Activated naive CD4-positive, alpha-beta T cell treated with anti-CD3 and anti-CD28 coated beads, Interleukin-2, amount 10 ng/mL, durations not matched to agents 7 days and 5 days (primary cell): Measurements from ENCODE around the gene BORCS5.
"Not testable (repeated sequence)": the region's sequence is repeated elsewhere in the genome, so short reads cannot be mapped to it uniquely, and the experiment has no call there.

Experiments used
- CTCF ChIA-PET: fragments of 350-600 bp; sonication (Branson Sonifier 250); formaldehyde crosslinking; loops from one replicate; lab custom pipeline; 2021; ENCODE audit warnings: antibody characterized with exemption; lab: Charles Lee
- DNase-seq: peaks from one replicate; pipeline ENCODE4 v3.0.0-alpha.2; 2020
- H3K27ac Mint-ChIP-seq: one replicate; pipeline ENCODE4 v1.8.0; 2021; ENCODE audit warnings: mild to moderate bottlenecking, moderate library complexity, mixed read lengths
- H3K27me3 Mint-ChIP-seq: one replicate; pipeline ENCODE4 v1.8.0; 2021; ENCODE audit warnings: mild to moderate bottlenecking, mixed read lengths
- H3K36me3 Mint-ChIP-seq: one replicate; pipeline ENCODE4 v1.8.0; 2021; ENCODE audit warnings: mixed read lengths
- H3K4me1 Mint-ChIP-seq: one replicate; pipeline ENCODE4 v1.8.0; 2021; ENCODE audit warnings: mixed read lengths
- H3K4me3 Mint-ChIP-seq: one replicate; pipeline ENCODE4 v1.8.0; 2021; ENCODE audit warnings: mild to moderate bottlenecking, moderate library complexity, mixed read lengths
- H3K9me3 Mint-ChIP-seq: one replicate; pipeline ENCODE4 v1.8.0; 2021; ENCODE audit warnings: mixed read lengths

BORCS5 gene

DNA sequence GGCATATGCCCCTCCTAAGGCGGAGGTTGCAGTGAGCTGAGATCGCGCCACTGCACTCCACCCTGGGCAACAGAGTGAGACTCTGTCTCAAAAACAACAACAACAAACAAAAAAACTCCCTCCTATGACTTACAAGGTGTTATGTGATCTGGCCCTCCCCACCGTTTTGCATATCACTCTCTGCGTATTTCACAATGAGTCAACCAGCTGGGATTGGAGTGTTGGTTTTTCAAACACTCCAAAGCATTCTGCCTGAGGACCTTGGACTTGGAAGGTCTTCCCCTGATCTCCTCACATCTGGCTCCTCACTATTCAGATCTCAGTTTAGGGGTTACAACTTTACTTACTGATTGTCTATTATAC is 20.8 kb upstream of the BORCS5 start:
- CTCF ChIA-PET: interaction anchor here (0.7 to 1.5 kb wide), 5 partner anchors 13 to 746 kb away, joined by 3 to 5 read pairs (median 3); partner anchors contain the start of gene MANSC1
- H3K27me3 Mint-ChIP-seq: peaks cover 15% of the 10 kb centered on the region
- peaks cover 31% of the 10 kb centered on the region for H3K4me1 Mint-ChIP-seq
- no peaks in the 10 kb centered on the region for H3K9me3 Mint-ChIP-seq
- no peak for DNase-seq
- no peak overlapping the region for H3K4me3 Mint-ChIP-seq
- no peaks in the 10 kb centered on the region for H3K36me3 Mint-ChIP-seq
- no peak overlapping the region for H3K27ac Mint-ChIP-seq

GRCh38 chr12:12336511-12336910 is 20.4 kb upstream of the BORCS5 start:
- Mint-ChIP-seq H3K27me3 (peaks cover 11% of the 10 kb centered on the region), H3K4me3 (no peak overlapping the region), H3K27ac (no peak overlapping the region), H3K4me1 (peaks cover 31% of the 10 kb centered on the region), H3K36me3 (no peaks in the 10 kb centered on the region), H3K9me3 (no peaks in the 10 kb centered on the region)
- DNase-seq: no peak
- CTCF ChIA-PET: interaction anchor here (0.7 to 1.5 kb wide), 6 partner anchors 12 to 747 kb away, joined by 3 to 5 read pairs (median 4); partner anchors contain the start of gene MANSC1

DNA sequence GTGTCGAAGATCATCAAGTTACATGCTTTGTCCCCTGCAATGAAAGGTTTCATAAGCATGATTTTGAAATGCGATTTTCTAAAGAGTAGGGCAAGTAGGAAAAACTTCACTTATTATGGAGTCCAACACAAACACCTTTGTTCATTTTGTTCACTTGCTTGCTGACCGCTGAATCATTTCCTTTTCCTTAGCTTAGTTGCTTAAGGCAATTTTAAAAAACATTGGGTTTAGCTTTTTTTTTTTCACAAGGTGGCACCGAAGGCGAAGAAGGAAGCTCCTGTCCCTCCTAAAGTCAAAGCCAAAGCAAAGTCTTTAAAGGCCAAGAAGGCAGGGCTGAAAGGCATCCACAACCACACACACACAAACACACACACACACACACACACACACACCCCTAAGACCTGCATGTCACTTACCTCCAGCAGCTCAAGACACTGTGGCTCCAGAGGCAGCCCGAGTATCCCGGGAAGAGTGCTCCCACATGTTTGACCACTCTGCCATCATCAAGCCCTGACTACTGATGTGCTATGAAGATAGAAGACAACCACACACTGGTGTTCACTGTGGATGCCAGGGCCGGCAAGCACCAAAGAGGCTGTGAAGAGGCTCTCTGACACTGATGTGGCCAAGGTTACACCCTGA is 18.2 kb upstream of the BORCS5 start:
- Mint-ChIP-seq H3K36me3 (no peaks in the 10 kb centered on the region), H3K4me1 (peaks cover 28% of the 10 kb centered on the region), H3K4me3 (no peak overlapping the region), H3K9me3 (no peaks in the 10 kb centered on the region), H3K27me3 (no peaks in the 10 kb centered on the region), H3K27ac (no peak overlapping the region)
- CTCF ChIA-PET: interaction anchor here (0.7 kb wide), 1 partner anchor 1708 kb away, joined by 3 read pairs; no protein-coding TSS in a partner anchor
- DNase-seq: no peak

GRCh38 chr12:12349711-12350665 is 6.9 kb upstream of the BORCS5 start, which contains the start of gene MANSC1:
MANSC1 (minus strand) TSS chr12:12350242; CDS start chr12:12343314, 6,928 bp downstream.
- peak within 1 kb of the TSS; percentile 69 for H3K4me3 Mint-ChIP-seq
- CTCF ChIA-PET: interaction anchor here (0.5 to 3.7 kb wide), 5 partner anchors 8 to 185 kb away, joined by 3 to 18 read pairs (median 5); partner anchors contain the start of gene BORCS5
- H3K4me1 Mint-ChIP-seq: peaks cover 37% of the 10 kb centered on the region
- peak within 1 kb of the TSS; percentile 59 for H3K27ac Mint-ChIP-seq
- peak; percentile 73 for DNase-seq
- H3K27me3 Mint-ChIP-seq: no peaks in the 10 kb centered on the region
- no peaks in the 10 kb centered on the region for H3K36me3 Mint-ChIP-seq
- no peaks in the 10 kb centered on the region for H3K9me3 Mint-ChIP-seq

- Mint-ChIP-seq H3K27me3 (no peaks in the 10 kb centered on the region), H3K27ac (peak overlapping the region; percentile 19), H3K36me3 (no peaks in the 10 kb centered on the region), H3K9me3 (no peaks in the 10 kb centered on the region), H3K4me3 (peak overlapping the region; percentile 69), H3K4me1 (peaks cover 45% of the 10 kb centered on the region)
- no peak for DNase-seq
- CTCF ChIA-PET: interaction anchor here (0.6 to 3.7 kb wide), 3 partner anchors 10 to 21 kb away, joined by 3 to 18 read pairs (median 3); no protein-coding TSS in a partner anchor
These were observed 5.9 kb upstream of the BORCS5 start for GRCh38 chr12:12350868-12351463.

- not testable (repeated sequence) for H3K27me3 Mint-ChIP-seq, H3K4me3 Mint-ChIP-seq, H3K9me3 Mint-ChIP-seq, H3K36me3 Mint-ChIP-seq, DNase-seq, H3K27ac Mint-ChIP-seq
- CTCF ChIA-PET: interaction anchor here (0.6 to 3.7 kb wide), 4 partner anchors 9 to 434 kb away, joined by 3 to 18 read pairs (median 4); partner anchors contain the start of gene APOLD1
- H3K4me1 Mint-ChIP-seq: peaks cover 51% of the 10 kb centered on the region
These were observed 5.3 kb upstream of the BORCS5 start for GRCh38 chr12:12351468-12352185.

- Mint-ChIP-seq H3K36me3 (peaks cover 2% of the 10 kb centered on the region), H3K4me3 (no peak overlapping the region), H3K9me3 (no peaks in the 10 kb centered on the region), H3K27me3 (no peaks in the 10 kb centered on the region), H3K4me1 (peaks cover 51% of the 10 kb centered on the region), H3K27ac (no peak overlapping the region)
- DNase-seq: no peak
- CTCF ChIA-PET: no interaction called here
These were observed 3.6 kb upstream of the BORCS5 start for GRCh38 chr12:12353276-12353675.

DNA sequence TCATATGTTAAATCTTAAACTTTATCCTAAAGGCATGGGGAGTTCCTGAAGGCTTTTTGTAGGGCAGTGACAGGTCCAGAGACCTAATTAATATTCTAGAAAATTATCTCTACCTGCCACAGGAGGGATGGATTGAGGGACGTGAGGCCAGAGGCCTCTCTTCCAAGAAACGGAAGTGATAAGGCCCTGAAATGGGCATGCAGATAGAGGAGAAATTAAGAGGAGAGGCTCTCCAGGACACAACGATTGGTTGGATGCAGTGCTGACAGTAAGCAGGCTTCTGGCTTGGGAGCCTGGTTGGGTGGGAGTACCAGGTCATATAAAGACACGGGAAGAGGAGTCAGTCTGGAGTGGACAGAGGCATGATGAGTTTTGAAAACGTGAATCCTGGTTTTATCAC is 3.1 kb upstream of the BORCS5 start:
- DNase-seq: no peak
- no peaks in the 10 kb centered on the region for H3K27me3 Mint-ChIP-seq
- H3K4me1 Mint-ChIP-seq: peaks cover 55% of the 10 kb centered on the region
- CTCF ChIA-PET: no interaction called here
- peak overlapping the region; percentile 4 for H3K27ac Mint-ChIP-seq
- H3K36me3 Mint-ChIP-seq: peaks cover 2% of the 10 kb centered on the region
- no peak overlapping the region for H3K4me3 Mint-ChIP-seq
- H3K9me3 Mint-ChIP-seq: no peaks in the 10 kb centered on the region

DNA sequence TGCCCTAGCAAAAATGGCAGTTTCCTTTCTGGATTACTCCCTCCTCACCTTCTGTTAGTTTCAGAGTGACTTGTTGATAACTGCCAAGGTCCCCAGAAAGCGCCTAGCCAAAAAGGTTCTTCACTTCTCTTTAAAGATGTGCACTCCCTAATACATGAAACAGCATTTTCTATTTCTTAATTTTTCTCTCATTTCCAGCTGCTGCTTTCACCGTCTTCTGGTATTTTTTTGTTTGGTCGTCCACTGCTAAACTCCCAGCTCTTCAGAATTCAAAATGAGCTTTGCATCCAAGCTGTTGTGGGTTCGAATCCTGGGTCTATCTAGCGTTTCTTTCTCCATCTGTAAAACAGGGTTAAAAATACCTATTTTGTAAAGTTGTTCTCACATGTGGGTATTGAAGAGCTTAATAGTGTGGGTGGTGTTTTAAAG is 397 bp upstream of the BORCS5 start:
- CTCF ChIA-PET: interaction anchor here (2.2 to 2.6 kb wide), 3 partner anchors 7 to 22 kb away, joined by 9 to 23 read pairs (median 14); partner anchors contain the start of gene MANSC1
- H3K27me3 Mint-ChIP-seq: no peaks in the 10 kb centered on the region
- peak overlapping the region; percentile 97 for H3K27ac Mint-ChIP-seq
- peaks cover 54% of the 10 kb centered on the region for H3K4me1 Mint-ChIP-seq
- peaks cover 9% of the 10 kb centered on the region for H3K36me3 Mint-ChIP-seq
- DNase-seq: no peak
- H3K4me3 Mint-ChIP-seq: peak overlapping the region; percentile 90
- no peaks in the 10 kb centered on the region for H3K9me3 Mint-ChIP-seq

- Mint-ChIP-seq H3K36me3 (peaks cover 10% of the 10 kb centered on the region), H3K4me3 (peak overlapping the region; percentile 90), H3K4me1 (peaks cover 63% of the 10 kb centered on the region), H3K9me3 (no peaks in the 10 kb centered on the region), H3K27ac (peak overlapping the region; percentile 97), H3K27me3 (no peaks in the 10 kb centered on the region)
- no peak for DNase-seq
- CTCF ChIA-PET: interaction anchor here (0.6 to 2.6 kb wide), 9 partner anchors 9 to 366 kb away, joined by 3 to 23 read pairs (median 7); partner anchors contain the start of genes CDKN1B and MANSC1
These were observed 1.0 kb downstream of the BORCS5 start for GRCh38 chr12:12357719-12358461.

- H3K9me3 Mint-ChIP-seq: no peaks in the 10 kb centered on the region
- no peaks in the 10 kb centered on the region for H3K27me3 Mint-ChIP-seq
- H3K27ac Mint-ChIP-seq: peak overlapping the region; percentile 97
- DNase-seq: no peak
- CTCF ChIA-PET: interaction anchor here (0.7 to 2.6 kb wide), 7 partner anchors 9 to 366 kb away, joined by 3 to 23 read pairs (median 7); partner anchors contain the start of genes CDKN1B and MANSC1
- H3K36me3 Mint-ChIP-seq: peaks cover 10% of the 10 kb centered on the region
- H3K4me3 Mint-ChIP-seq: peak overlapping the region; percentile 90
- peaks cover 59% of the 10 kb centered on the region for H3K4me1 Mint-ChIP-seq
These were observed 1.6 kb downstream of the BORCS5 start for GRCh38 chr12:12358528-12358927.

DNA sequence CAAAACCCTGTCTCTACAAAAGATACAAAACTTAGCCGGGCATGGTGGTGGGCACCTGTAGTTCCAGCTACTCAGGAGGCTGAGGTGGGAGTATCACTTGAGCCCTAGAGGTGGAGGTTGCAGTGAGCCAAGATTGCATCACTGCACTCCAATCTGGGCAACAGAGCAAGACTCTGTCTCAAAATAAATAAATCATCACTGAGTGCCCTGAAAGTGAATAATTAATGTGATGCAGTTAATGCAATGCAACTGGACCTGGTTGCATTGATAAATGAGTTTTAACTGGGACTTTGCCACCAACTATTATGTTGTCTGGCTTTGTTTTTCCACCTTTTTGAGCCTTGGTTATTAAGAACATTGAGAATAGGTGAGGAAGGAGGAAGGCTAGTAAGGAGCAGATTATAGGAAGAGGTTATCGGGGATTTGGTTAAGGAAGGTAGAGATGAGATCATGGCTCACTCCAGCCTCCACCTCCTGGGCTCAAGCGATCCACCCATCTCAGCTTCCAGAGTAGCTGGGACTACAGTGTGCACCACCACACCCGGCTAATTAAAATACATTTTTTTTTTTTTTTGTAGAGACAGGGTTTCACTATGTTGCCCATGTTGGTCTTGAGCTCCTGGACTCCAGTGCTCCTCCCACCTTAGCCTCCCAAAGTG is 8.0 kb downstream of the BORCS5 start:
- no peaks in the 10 kb centered on the region for H3K27me3 Mint-ChIP-seq
- H3K36me3 Mint-ChIP-seq: peaks cover 43% of the 10 kb centered on the region
- no peak overlapping the region for H3K4me3 Mint-ChIP-seq
- H3K27ac Mint-ChIP-seq: no peak overlapping the region
- CTCF ChIA-PET: interaction anchor here (1.3 kb wide), 1 partner anchor 12 kb away, joined by 3 read pairs; no protein-coding TSS in a partner anchor
- DNase-seq: no peak
- H3K4me1 Mint-ChIP-seq: peaks cover 46% of the 10 kb centered on the region
- no peaks in the 10 kb centered on the region for H3K9me3 Mint-ChIP-seq
